GM08714 (cell line): ENCODE measurements around the gene RNF144A.
A peak's percentile ranks its signal among the peaks of the same experiment; 100 is the strongest.

ENCODE experiments used
- H3K4me3 ChIP-seq: fragments of 200-500 bp; sonication (Bioruptor generic); 2 replicates; pipeline ENCODE4 v1.5.1; 2014; ENCODE audit warnings: mild to moderate bottlenecking, low read length, inconsistent platforms
- ZNF274 ChIP-seq: IDR thresholded peaks from 2 replicates; pipeline ENCODE4 v1.6.1; 2012; ENCODE audit warnings: mild to moderate bottlenecking, low read depth, low read length

Gene RNF144A

GRCh38 chr2:7043690-7044089 lies 126.5 kb downstream of the RNF144A start:
- no peak for TF ChIP-seq ZNF274
- no peak overlapping the region for H3K4me3 ChIP-seq

- TF ChIP-seq ZNF274 = no peak
Observed at GRCh38 chr2:7044253-7045250, 127.3 kb downstream of the RNF144A start.

GRCh38 chr2:7045601-7046590 lies 128.7 kb downstream of the RNF144A start:
- TF ChIP-seq ZNF274 = no peak
- H3K4me3 ChIP-seq = no peak overlapping the region

More at GRCh38 chr2:7044253-7045250, 127.3 kb downstream of the RNF144A start:
- no peak overlapping the region for H3K4me3 ChIP-seq

GRCh38 chr2:7047661-7048060 lies 130.4 kb downstream of the RNF144A start:
- TF ChIP-seq ZNF274 = no peak

GRCh38 chr2:7048762-7049294 lies 131.6 kb downstream of the RNF144A start:
- no peak overlapping the region for H3K4me3 ChIP-seq
- no peak for TF ChIP-seq ZNF274

More at GRCh38 chr2:7047661-7048060, 130.4 kb downstream of the RNF144A start:
- H3K4me3 ChIP-seq = no peak overlapping the region

GRCh38 chr2:7052404-7052803 lies 135.2 kb downstream of the RNF144A start:
- H3K4me3 ChIP-seq = no peak overlapping the region
- no peak for TF ChIP-seq ZNF274

GRCh38 chr2:7053650-7054265 lies 136.5 kb downstream of the RNF144A start:
- TF ChIP-seq ZNF274 = no peak
- no peak overlapping the region for H3K4me3 ChIP-seq

GRCh38 chr2:7057865-7058400 lies 140.7 kb downstream of the RNF144A start:
- H3K4me3 ChIP-seq = peak overlapping the region; percentile 35; the same call in 1 of the 2 replicates
- TF ChIP-seq ZNF274 = no peak

- no peak for TF ChIP-seq ZNF274
- no peak overlapping the region for H3K4me3 ChIP-seq
Observed at GRCh38 chr2:7060156-7060555, 142.9 kb downstream of the RNF144A start.

- no peak for TF ChIP-seq ZNF274
- H3K4me3 ChIP-seq = no peak overlapping the region
Observed at GRCh38 chr2:7060631-7061449, 143.6 kb downstream of the RNF144A start.

GRCh38 chr2:7061450-7061789 lies 144.2 kb downstream of the RNF144A start:
- no peak overlapping the region for H3K4me3 ChIP-seq
- no peak for TF ChIP-seq ZNF274

GRCh38 chr2:7061921-7062320 lies 144.7 kb downstream of the RNF144A start:
- no peak for TF ChIP-seq ZNF274
- no peak overlapping the region for H3K4me3 ChIP-seq

- no peak for TF ChIP-seq ZNF274
- no peak overlapping the region for H3K4me3 ChIP-seq
Observed at GRCh38 chr2:7063789-7064188, 146.6 kb downstream of the RNF144A start.
